Measurements from ENCODE around the gene TNFSF18. TPM values are rescaled to one million over a fixed set of nuclear protein-coding genes. Genes with fewer than 3 reads are reported as not detected.

TNFSF18 gene
- polyA plus RNA-seq, 1 donor from 2014 or later: not detected

DNA sequence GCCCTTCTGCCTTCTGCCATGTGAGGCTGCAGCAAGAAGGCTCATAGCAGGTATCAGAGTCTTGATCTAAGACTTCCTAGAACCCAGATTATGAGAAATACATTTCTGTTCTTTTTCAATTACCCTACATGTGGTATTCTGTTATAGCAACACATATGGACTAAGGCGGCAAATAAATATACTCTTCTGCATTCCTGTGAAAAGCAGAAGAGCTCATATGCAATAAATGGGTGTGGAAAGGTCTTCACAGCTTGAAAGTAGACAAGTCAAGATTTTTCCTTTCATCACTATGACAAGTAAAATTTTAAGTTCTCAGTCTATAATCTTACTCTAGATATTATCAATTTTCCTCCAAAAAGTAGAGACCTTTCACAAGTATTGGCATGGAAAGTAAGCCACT is 36.6 kb downstream of the TNFSF18 start:
- H2AFZ ChIP-seq (ENCODE audit: low read depth, low read length): no peak overlapping the region
- no peak overlapping the region for H3K27ac ChIP-seq (ENCODE audit: low read length)
- H3K79me2 ChIP-seq (replicated peaks; ENCODE audit: insufficient read depth, low read length): no peaks in the 10 kb centered on the region
- no peaks in the 10 kb centered on the region for H3K9me3 ChIP-seq (ENCODE audit: low read length)
- no peak for TF ChIP-seq POLR2AphosphoS5 (IDR thresholded peaks at IDR 0.05)
- TF ChIP-seq EP300 (conservative IDR thresholded peaks at IDR 0.05; ENCODE audit: poor library complexity, severe bottlenecking): no peak
- TF ChIP-seq SMC3 (conservative IDR thresholded peaks at IDR 0.05; ENCODE audit: poor library complexity): no peak
- no peak for TF ChIP-seq MXI1 (conservative IDR thresholded peaks at IDR 0.05; ENCODE audit: poor library complexity, severe bottlenecking)
- TF ChIP-seq CTCF (IDR thresholded peaks at IDR 0.05; ENCODE audit: poor library complexity, severe bottlenecking): no peak
- TF ChIP-seq, protein P1, sequence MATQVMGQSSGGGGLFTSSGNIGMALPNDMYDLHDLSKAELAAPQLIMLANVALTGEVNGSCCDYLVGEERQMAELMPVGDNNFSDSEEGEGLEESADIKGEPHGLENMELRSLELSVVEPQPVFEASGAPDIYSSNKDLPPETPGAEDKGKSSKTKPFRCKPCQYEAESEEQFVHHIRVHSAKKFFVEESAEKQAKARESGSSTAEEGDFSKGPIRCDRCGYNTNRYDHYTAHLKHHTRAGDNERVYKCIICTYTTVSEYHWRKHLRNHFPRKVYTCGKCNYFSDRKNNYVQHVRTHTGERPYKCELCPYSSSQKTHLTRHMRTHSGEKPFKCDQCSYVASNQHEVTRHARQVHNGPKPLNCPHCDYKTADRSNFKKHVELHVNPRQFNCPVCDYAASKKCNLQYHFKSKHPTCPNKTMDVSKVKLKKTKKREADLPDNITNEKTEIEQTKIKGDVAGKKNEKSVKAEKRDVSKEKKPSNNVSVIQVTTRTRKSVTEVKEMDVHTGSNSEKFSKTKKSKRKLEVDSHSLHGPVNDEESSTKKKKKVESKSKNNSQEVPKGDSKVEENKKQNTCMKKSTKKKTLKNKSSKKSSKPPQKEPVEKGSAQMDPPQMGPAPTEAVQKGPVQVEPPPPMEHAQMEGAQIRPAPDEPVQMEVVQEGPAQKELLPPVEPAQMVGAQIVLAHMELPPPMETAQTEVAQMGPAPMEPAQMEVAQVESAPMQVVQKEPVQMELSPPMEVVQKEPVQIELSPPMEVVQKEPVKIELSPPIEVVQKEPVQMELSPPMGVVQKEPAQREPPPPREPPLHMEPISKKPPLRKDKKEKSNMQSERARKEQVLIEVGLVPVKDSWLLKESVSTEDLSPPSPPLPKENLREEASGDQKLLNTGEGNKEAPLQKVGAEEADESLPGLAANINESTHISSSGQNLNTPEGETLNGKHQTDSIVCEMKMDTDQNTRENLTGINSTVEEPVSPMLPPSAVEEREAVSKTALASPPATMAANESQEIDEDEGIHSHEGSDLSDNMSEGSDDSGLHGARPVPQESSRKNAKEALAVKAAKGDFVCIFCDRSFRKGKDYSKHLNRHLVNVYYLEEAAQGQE (IDR thresholded peaks at IDR 0.05; ENCODE audit: borderline replicate concordance): no peak
- TF ChIP-seq RAD21 (conservative IDR thresholded peaks at IDR 0.05): no peak
- TF ChIP-seq TAF1 (IDR thresholded peaks at IDR 0.05; ENCODE audit: low read depth): no peak
- TF ChIP-seq EZH2 (IDR thresholded peaks at IDR 0.05; ENCODE audit: borderline replicate concordance, insufficient read depth, low read length, poor library complexity, severe bottlenecking): no peak
- no peaks in the 10 kb centered on the region for H3F3A ChIP-seq (ENCODE audit: insufficient read depth, low read length, poor library complexity, severe bottlenecking)
- H3K36me3 ChIP-seq (ENCODE audit: insufficient read depth, low read length): no peaks in the 10 kb centered on the region
- no peak overlapping the region for H3K4me2 ChIP-seq (ENCODE audit: low read length)
- no peak overlapping the region for H3K4me3 ChIP-seq (ENCODE audit: low read length)
- H3K9me2 ChIP-seq (ENCODE audit: insufficient read depth, low read length): no peaks in the 10 kb centered on the region
- H3K9ac ChIP-seq (ENCODE audit: low read length): no peak overlapping the region
- H4K20me1 ChIP-seq (ENCODE audit: insufficient read depth): no peaks in the 10 kb centered on the region
- H3K27me3 ChIP-seq (ENCODE audit: insufficient read depth, low read depth, low read length): no peaks in the 10 kb centered on the region

GRCh38 chr1:173012126-173012525 is 38.6 kb downstream of the TNFSF18 start:
- TF ChIP-seq RAD21 (conservative IDR thresholded peaks at IDR 0.05): no peak
- TF ChIP-seq SMC3 (conservative IDR thresholded peaks at IDR 0.05; ENCODE audit: poor library complexity): no peak
- TF ChIP-seq MXI1 (conservative IDR thresholded peaks at IDR 0.05; ENCODE audit: poor library complexity, severe bottlenecking): no peak
- Histone ChIP-seq H3K4me3 (ENCODE audit: low read length) (no peak overlapping the region), H3K9me3 (ENCODE audit: low read length) (no peaks in the 10 kb centered on the region), H3K9me2 (ENCODE audit: insufficient read depth, low read length) (no peaks in the 10 kb centered on the region), H2AFZ (ENCODE audit: low read depth, low read length) (no peak overlapping the region), H4K20me1 (ENCODE audit: insufficient read depth) (no peaks in the 10 kb centered on the region), H3K27me3 (ENCODE audit: insufficient read depth, low read depth, low read length) (no peaks in the 10 kb centered on the region), H3K36me3 (ENCODE audit: insufficient read depth, low read length) (no peaks in the 10 kb centered on the region), H3F3A (ENCODE audit: insufficient read depth, low read length, poor library complexity, severe bottlenecking) (no peaks in the 10 kb centered on the region), H3K27ac (ENCODE audit: low read length) (no peak overlapping the region), H3K9ac (ENCODE audit: low read length) (no peak overlapping the region), H3K79me2 (replicated peaks; ENCODE audit: insufficient read depth, low read length) (no peaks in the 10 kb centered on the region), H3K4me2 (ENCODE audit: low read length) (no peak overlapping the region)

DNA sequence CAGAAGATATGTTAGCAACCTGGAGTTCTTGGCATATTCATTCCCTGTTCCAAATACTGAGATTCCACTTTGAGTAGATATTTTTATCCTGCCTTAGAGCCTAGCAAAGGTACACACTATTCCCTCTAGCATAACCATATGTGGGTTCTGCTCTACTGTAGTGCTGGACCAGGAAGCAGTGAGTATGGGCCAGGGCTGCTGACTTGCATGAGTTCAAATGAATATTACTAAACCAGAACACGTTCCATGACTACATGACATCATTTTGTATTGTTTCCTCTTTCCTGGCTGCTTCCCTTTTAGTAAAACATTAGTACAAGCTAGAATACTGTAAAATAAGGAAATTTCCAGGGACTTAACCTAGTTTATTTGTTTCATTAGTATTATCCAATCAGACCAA is 41.1 kb downstream of the TNFSF18 start:
- TF ChIP-seq SMC3 (conservative IDR thresholded peaks at IDR 0.05; ENCODE audit: poor library complexity) (no peak), EZH2 (IDR thresholded peaks at IDR 0.05; ENCODE audit: borderline replicate concordance, insufficient read depth, low read length, poor library complexity, severe bottlenecking) (no peak)
- no peak overlapping the region for H3K4me3 ChIP-seq (ENCODE audit: low read length)
- H2AFZ ChIP-seq (ENCODE audit: low read depth, low read length): no peak overlapping the region
- H3K9me3 ChIP-seq (ENCODE audit: low read length): no peaks in the 10 kb centered on the region
- no peak overlapping the region for H3K4me2 ChIP-seq (ENCODE audit: low read length)
- H3K27me3 ChIP-seq (ENCODE audit: insufficient read depth, low read depth, low read length): no peaks in the 10 kb centered on the region
- no peaks in the 10 kb centered on the region for H3K9me2 ChIP-seq (ENCODE audit: insufficient read depth, low read length)
- no peak overlapping the region for H3K9ac ChIP-seq (ENCODE audit: low read length)
- H3K79me2 ChIP-seq (replicated peaks; ENCODE audit: insufficient read depth, low read length): no peaks in the 10 kb centered on the region
- H3F3A ChIP-seq (ENCODE audit: insufficient read depth, low read length, poor library complexity, severe bottlenecking): no peaks in the 10 kb centered on the region
- H3K36me3 ChIP-seq (ENCODE audit: insufficient read depth, low read length): no peaks in the 10 kb centered on the region
- H4K20me1 ChIP-seq (ENCODE audit: insufficient read depth): no peaks in the 10 kb centered on the region
- no peak overlapping the region for H3K27ac ChIP-seq (ENCODE audit: low read length)

Measured in neural cell (in vitro differentiated cells).